Bone marrow (tissue), 2 donors: Measurements from ENCODE around the gene CLSTN2.

Experiments used
- DNase-seq, 2 donors: peaks; one replicate each; lab custom pipeline; 2025; lab: John Stamatoyannopoulos, UW

CLSTN2 gene

DNA sequence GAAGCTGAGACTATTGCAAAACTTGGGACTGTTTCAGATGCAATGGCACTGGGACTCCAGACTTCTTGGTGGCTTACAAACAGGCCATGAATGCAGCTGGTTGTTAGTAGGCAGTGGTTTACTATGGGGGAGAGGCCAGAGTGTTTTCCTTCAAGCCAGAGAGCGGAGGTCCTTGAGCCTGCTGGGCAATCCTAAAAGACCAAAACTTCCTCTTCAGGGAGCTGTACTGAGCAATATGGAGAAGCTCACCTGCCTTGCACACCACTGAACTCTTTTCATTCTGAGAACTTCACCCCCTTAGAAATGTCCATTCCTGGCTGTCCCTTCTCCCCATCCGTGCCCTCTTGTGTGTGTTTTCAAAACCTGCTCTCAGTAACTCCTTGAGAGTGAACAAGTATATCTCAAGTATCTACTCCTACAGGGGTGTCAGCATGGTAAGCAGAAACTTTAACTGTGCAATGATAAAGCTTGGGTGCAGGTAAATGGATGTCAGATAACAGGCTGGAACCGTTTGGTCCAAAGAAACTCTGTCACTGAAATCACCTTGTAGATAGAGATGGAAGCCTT is 213.9 kb downstream of the CLSTN2 start:
- DNase-seq: no peak

DNA sequence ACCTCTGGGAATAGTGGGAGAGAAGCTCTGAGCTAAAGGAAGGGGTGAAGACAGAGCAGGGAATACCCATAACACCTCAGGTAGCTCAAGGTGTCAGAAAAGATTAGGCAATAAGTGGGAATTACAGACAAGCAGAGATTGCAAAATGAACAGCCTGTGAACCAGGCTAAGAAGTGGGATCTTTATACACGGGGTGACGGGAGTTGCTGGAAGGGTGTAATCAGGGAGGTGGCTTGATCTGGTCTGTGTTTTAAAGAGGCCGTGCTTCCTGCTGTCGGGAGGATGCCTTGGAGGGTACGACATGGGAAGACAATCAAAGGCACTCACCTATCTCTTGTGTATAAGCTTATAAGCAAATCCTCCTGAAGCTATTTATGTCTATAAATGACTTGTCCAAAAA is 216.3 kb downstream of the CLSTN2 start:
- DNase-seq: no peak

DNA sequence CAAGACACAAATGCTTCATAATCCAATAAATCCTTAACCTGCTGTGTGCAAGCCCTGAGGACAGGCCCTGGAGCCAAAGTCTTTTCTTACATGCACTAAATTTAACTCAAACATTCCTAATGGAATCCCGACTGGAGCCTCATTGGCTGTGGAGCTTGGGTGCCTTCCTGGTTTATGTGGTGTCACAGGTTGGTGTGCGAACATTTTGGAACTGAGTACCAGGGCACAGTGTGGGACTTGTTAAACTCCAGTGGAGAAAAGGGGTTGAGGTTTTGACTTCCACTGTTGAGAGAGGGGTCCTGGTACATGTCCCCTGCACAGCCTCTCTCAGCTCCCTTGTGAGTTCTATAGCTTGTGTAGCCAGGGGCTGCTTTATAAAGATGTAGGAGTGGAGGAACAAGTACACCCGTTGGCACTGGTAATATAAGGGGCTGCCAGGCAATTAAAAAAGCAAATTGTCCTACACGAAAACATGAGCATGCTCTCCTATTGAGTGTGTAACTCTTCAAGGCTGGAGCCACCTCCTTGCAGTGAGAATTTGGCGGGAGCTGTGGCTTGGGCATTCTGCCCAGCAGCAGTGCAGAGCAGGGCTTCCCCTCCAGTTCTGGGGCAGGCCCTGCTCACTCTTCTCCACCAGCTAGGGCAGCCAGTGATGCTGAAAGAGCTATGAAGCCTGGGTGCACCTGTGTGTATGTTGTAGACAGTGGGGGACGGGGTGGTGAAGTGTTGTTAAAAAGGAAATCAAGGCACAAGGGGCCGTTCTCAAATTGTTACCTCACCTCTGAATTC is 218.1 kb downstream of the CLSTN2 start:
- DNase-seq: no peak

DNA sequence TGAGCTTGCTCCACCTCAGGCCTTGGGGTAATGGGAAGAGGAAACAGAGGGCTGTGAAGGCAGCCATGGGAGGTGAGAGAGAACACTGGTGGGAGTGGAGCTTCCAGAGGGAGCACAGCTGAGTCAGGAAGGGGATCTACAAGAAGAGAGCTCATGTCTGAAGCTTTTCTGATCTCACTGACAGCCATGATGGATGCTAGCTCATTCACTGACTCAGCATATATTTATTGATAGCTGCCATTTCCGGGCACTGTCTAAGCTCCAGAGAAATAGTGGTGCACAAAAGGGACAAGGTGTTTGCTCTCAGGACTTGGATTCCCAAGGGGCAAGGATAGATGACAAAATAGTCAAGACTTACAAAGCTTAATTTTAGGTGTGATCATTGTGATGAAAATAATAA is 218.8 kb downstream of the CLSTN2 start:
- no peak for DNase-seq

DNA sequence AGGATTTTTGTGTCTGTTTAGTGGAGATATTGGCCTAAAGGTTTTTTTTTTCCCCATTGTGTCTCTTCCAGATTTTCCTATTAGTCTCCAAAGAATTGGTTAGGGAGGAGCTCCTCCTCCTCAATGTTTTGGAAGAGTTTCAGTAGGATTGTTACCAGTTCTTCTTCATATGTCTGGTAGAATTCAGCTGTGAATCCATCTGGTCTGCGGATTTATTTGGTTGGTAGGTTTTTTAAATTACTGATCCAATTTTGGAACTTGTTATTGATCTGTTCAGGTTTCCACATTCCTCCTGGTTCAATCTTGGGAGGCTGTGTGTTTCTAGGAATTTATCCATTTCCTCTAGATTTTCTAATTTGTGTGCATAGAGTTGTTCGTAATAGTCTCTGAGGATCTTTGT is 222.2 kb downstream of the CLSTN2 start:
- no peak for DNase-seq

DNA sequence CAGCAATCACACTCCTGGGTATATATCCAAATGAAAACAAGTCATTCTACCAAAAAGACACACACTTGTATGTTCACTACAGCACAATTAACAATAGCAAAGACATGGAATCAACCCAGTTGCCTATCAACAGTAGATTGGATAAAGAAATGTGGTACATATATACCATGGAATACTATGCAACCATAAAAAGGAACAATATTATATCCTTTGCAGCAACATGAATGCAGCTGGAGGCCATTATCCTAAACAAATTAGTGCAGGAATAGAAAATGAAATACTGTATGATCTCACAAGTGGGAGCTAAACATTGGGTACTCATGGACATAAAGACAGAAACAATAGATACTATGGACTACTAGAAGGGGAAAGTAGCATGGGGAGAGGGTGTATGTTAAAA is 224.7 kb downstream of the CLSTN2 start:
- no peak for DNase-seq

DNA sequence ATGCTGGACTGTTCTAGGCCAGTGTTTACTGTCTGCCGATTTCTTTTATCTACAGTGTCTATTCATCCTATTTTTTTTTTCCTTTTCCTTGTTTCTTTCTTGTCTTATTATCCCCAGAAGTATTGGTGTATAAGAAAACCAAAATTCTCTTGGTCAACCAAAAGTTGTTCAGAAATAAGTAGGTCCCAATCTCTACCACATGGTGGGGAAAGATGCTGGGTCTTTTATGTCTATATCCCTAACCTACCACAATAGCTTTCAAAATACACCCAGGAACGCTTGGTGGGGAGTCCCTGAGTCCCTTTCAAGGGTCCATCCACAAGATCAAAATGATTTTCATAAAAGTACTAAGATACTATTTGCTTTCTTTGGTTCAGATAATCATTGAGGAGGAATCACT is 225.6 kb downstream of the CLSTN2 start:
- no peak for DNase-seq

DNA sequence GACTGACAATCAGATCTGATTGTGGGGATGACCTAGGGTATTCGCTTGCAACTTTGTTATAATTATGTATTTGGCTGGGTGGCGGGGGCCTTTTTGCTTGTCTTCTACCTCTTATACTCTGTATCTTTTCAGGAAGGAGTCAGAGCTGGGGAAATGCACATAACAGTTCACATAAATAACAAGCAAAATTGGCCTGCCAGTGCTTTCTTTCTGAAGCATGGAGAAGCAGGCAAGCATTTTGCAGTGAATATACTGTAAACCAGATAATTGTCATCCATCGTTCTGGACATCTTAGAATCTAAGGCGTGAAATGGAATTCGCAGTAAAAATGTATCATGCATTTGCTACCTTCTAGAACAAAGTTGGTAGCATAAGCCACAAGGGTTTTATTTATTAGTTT is 227.6 kb downstream of the CLSTN2 start:
- no peak for DNase-seq

DNA sequence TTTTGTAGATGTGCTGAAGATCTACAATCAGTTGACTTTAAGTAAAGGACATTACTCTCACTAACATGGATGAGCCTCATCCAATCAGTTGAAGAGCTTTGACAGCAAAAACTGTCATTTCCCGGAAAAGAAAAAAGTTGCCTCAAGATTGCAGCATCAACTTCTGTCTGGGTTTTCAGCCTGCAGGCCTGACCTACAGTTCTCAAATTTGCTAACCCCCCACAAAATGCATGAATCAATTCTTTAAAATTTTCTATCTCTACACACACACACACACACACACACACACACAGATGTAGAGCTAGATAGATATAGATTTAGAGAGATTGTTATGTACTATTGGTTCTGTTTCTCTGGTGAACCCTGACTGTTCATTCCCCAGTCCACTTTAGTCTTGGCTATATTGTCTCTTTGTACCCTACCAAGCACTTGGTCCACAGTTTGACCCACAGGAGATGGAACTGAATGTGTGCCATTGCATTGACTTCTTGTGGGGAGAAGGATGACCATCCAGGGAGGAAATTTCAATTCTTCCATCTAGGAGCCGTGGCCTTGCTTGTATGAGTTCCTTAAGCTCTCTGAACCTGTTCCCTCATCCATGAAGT is 228.3 kb downstream of the CLSTN2 start:
- DNase-seq: no peak

DNA sequence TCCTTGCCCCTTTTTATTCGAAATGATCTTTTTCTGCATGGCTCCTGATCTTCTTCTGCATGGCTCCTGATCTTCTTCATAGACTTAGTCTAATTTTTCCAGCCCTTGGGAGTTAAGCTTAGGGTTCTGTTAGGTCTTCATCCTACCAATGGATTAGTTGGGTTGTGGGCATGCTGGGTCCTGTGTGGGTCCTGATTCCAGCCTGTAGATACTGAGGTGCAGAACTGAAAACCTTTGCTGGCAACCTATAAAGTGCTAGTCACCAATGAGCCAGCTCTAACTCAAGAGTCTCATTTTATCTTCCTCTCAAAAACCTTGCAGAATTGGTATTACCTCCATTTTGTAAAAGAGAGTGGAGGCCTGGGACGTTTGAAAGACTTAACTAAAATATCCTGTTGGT is 229.2 kb downstream of the CLSTN2 start:
- DNase-seq: no peak

DNA sequence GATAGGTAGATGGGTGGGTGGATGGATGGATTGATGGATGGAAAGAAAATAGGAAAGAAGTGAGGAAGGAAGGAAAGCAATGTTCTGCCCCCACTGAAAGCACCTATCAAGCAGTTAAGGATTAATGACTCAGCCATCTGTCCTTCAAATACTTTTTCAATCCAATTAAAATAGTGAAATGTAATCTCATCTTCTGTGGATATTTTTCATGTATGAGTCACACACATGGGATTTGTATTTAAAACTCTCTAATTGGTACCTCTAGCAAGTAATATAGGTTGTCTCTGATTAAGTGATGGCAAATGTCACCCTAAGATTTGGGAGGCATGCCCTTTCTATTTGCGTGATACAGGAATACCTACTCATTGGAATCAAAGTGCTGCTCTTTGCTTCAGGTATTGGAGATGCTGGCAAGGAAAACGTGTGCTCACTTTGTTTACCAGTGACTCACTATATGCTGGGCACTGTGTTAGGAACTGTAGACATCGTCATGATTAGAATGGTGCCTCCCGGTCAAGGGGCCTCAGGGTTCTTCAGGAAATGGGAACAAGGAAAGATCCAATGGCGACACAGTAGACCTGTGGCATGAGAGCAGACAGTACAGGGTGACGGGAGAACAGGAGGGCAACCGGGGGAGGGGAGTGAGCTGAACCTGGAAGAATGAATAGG is 230.1 kb downstream of the CLSTN2 start:
- no peak for DNase-seq

DNA sequence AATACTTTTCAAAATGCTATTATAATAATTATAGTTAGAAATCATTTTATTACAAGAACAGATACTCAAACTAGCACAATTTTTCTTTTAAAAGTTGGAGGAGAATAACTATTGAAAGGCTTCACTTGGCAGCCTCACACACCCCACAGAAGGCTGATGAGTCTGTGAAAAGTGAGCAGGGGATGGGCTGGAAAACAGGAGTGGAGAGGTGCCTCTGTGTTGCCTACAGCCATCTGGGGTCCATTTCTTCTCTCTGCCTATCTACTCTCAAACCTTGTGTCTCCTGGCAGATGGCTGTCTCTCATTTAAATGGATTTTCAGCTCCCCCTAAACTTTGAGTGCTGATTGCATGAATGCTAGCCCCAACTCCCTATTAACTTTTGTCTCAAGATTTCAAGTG is 230.8 kb downstream of the CLSTN2 start:
- no peak for DNase-seq

DNA sequence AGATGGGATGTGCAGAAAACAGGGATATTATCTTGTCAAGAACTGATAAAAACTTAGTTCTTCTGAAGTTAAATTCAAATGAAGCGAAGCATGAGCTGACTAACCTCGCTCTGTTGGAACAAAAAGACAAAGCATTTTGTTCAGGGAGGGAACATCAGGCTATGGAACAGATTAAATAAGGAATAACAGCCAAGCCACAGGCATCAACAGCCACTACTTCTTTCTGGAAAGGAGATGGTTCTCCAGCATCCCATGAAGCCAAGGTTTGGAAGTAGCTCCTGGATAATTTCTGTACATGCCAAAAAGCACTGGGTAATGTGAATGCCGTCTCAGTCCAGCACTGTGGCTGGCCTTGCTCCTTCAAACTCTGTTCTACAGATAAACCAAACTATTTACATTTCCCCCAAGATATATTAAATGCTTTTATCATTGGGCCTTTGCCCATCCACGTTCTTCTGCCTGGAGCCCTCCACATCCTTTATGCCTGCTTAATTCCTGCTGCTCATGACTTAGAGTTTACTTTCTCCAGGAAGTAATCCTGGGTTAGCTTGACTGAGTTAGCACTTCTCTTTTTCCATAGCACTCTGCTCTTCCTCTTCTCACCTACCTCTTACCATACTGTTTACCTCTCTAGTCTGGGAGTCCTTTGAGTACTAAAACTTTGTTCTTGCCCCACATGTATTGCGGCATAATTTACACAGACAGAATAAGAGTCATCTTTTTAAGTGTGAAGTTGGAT is 232.0 kb downstream of the CLSTN2 start:
- no peak for DNase-seq

DNA sequence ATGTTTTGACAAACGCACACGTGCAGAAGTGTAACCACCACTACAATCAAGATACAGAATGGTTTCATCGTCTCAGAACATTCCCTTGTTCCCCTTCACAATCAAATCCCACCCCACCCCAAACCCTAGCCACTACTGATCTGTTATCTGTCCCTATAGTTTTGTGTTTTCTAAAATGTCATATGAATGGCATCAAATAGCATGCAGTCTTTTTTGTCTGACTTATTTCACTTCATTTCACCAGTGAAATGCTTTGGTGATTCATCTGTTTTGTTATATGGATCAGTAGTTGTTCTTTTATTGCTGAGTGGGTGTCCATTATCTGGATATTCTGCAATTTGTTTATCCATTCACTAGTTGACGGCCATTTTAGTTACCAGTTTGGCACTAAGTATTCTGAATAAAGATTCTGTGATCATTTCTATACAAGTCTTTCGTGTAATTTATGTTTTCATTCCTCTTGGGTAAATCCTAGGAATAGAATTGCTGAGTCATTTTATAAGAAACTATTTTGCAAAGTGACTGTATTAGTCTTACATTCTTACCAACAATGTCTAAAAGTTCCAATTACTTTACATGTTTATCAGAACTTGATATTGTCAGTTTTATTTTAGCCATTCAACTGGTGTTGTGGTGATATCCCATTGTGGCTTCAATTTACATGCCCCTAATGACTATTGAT is 232.8 kb downstream of the CLSTN2 start:
- DNase-seq: no peak

DNA sequence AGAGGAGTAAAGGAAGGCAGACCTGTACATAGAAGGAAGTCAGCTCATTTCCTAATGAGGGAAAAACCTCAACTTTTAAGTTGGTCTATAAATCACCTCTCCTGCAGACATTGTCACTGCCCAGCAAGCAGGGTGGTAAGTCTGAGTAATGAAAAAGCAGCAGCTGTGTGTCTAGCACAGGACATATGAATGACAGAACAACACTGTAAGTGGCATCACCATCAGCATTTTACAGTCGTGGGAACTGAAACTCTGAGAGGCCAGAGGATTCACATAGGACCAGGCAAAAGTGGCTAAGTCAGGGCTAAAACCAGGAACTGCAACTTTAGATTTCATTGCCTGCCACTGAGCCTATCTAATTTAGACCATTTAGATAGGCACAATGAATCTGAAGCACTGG is 235.6 kb downstream of the CLSTN2 start:
- DNase-seq: no peak

DNA sequence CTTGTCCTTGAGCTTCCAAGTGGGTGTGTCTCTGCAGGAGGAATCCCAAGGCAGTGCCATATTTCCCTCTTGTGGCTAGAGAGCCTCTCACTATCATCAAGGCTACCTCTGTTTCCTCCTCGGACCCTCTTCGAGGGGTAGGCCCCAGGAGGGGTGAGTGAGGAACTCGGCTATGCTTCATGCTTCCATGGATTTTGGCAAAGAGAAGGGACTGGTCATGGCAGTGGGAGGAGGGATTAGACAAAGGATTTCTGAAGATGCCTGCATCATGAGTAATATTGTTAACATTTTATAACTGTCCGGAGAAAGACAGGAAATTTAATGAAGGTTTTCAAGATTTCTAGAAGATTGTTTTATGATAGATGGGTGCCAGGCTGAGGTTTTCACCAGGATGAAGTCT is 241.5 kb downstream of the CLSTN2 start:
- DNase-seq: no peak

DNA sequence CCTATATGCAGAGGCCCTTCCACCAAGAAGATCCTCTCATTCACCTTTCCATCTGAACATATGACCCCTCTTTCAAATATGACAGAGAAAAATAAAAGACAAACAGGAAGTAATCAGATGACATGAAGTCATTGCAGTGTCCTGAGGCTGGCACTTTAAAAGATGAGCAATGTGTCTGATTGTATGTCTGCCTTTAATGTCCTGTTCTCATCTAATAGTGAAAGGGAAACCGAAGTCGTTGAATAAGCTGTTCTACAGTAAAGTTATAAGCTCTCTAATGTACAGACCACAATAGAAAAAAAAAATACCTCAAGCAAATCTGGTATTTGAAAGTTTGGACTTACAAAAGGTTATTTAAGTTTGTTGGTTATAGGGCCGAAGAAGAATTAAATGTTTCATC is 243.0 kb downstream of the CLSTN2 start:
- no peak for DNase-seq

DNA sequence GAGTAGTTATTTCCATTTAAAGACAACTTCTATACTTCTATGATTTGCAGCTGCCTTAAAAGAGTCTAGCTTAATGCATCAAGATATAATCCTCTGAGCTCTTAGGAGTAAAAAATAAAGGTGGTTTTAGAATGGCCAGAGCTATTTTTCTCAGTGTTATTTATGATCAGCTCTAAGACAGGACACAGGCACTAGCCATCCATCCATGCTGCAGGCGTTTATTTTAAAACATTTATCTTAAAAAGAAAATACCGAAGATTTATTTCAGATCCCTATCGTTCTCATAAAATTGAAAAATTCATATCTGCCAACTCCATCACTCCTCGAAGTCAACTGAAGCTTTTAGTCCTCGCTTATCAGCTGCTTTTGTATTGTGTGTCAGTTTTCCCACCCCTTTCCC is 243.5 kb downstream of the CLSTN2 start:
- no peak for DNase-seq

DNA sequence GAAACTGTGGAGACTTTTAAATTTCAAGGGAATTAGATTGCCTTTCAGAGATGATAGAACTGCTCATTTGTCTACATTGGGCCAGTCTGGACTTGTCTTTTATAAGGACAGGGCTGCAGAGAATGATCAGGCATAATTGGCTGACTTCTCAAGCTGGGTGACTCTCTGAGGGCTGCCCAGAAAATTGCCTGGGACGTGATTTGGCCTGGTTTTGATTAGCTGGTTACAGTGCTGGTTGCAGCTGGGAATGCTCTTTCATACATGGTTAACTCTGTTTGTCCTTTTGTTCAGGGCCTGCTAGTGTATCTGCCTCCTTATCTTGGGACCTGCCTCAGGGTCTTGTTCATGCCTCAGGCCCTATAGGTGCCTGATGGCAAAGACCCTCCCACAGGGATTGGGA is 245.6 kb downstream of the CLSTN2 start:
- no peak for DNase-seq

DNA sequence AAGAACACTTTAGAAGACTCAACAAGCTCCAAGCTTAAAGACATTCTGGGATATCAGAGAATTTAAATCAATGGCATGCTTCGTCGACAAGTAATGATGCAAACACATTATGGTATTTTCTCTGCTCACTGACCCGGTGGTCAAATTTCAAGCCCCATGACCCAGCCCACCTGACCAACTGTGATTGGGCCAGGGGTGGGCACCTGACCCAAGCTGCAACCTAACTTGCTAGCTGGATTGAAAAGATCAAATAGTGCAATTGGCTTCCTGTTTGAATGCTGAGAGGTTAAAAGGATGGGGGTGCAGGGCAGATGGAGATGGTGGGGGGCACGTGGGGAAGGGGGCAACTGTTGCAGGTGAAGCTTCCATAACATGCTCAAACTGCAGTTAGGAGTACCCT is 250.4 kb downstream of the CLSTN2 start:
- DNase-seq: no peak

DNA sequence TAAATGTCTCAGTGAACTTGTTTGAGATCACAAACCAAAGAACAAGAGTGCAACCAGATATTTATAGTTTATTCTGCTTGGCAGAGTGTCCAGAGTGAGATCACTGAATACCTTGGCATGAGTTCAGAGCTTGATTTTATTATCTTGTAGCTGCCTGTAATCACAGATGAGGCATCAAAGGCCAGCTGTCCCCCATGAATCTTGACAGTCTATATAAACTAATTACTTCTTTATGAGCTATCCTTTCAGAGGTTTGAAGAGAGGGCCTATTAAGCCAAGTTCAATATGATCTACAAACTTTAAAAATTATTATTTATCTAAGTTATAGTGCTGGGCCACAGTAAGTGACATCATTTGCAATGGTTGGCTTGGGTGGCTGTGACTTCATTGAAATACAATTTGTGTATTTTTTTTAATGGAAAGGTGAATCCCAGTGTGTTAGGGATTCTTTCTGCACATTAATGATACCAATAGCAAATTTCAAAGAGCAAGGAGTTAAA is 251.5 kb downstream of the CLSTN2 start:
- no peak for DNase-seq

DNA sequence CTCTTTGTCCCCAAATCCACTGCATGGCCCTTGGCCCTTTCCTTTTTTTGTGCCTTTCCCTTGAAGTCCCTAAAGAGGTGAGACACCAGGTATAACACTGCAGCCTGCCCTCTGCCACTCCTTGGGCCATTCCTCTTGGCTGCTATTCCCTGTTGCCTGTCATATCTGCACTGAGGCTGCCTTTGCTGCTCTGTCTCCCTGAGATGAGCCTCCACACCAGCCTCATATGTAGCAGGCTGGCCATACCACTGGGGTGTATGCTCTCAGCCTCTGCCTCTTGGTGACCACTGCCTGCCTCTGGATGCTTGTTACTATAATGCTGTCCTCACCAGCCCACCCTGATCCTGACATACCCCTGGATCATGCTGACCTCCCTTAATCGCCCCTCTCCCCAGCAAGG is 252.0 kb downstream of the CLSTN2 start:
- DNase-seq: no peak
